DND-41 (cell line): Measurements from ENCODE around the gene FAM107A.

Experiments
- ATAC-seq: fragments of 200-7000 bp; cut with Tn5 transposase; 3 replicates; pipeline ENCODE4 v1.9.1; 2021; ENCODE audit warnings: low read depth; ENCODE audit not compliant: insufficient read depth
- DNase-seq: peaks from one replicate; pipeline ENCODE4 v3.0.0-alpha.2; 2020
- H2AFZ ChIP-seq: 2 replicates; pipeline ENCODE4 v1.6.0; 2012; ENCODE audit warnings: low read depth, low read length
- H3K27ac ChIP-seq: 2 replicates; pipeline ENCODE4 v1.5.1; 2012; ENCODE audit warnings: low read length, inconsistent platforms
- H3K27me3 ChIP-seq: fragments of 200-600 bp; sonication (generic); 2 replicates; pipeline ENCODE4 v1.6.0; 2012; ENCODE audit warnings: low read length, mild to moderate bottlenecking, inconsistent platforms; ENCODE audit not compliant: insufficient read depth, poor library complexity
- H3K36me3 ChIP-seq: 2 replicates; pipeline ENCODE4 v1.5.1; 2012; ENCODE audit warnings: low read length, inconsistent platforms; ENCODE audit not compliant: insufficient read depth
- H3K4me1 ChIP-seq: 2 replicates; pipeline ENCODE4 v1.5.1; 2012; ENCODE audit warnings: mild to moderate bottlenecking, low read length; ENCODE audit not compliant: insufficient read depth
- H3K4me2 ChIP-seq: 2 replicates; pipeline ENCODE4 v1.6.0; 2012; ENCODE audit warnings: mild to moderate bottlenecking, moderate library complexity, low read length, inconsistent platforms; ENCODE audit not compliant: insufficient read depth
- H3K4me3 ChIP-seq, 2 experiments: fragments of 200-600 bp in 1 of 2; shearing (Covaris generic) in 1 of 2; 2 replicates each; pipeline ENCODE4 v1.5.1; 2012 to 2016; ENCODE audit warnings: inconsistent platforms in 2 of 2, low read length in 2 of 2, mild to moderate bottlenecking in 2 of 2, low read depth in 1 of 2, moderate library complexity in 1 of 2
- H3K79me2 ChIP-seq: 2 replicates; pipeline ENCODE4 v1.6.0; 2012; ENCODE audit warnings: low read length, inconsistent platforms; ENCODE audit not compliant: insufficient read depth
- H3K9ac ChIP-seq: 2 replicates; pipeline ENCODE4 v1.6.0; 2012; ENCODE audit warnings: low read depth, mild to moderate bottlenecking, inconsistent platforms, low read length, moderate library complexity
- H3K9me3 ChIP-seq: 2 replicates; pipeline ENCODE4 v1.5.1; 2012; ENCODE audit warnings: low read length, moderate library complexity, mild to moderate bottlenecking, inconsistent platforms; ENCODE audit not compliant: insufficient read depth, severe bottlenecking
- H4K20me1 ChIP-seq: 2 replicates; pipeline ENCODE4 v1.6.0; 2012; ENCODE audit warnings: low read length; ENCODE audit not compliant: insufficient read depth
- CTCF ChIP-seq: IDR thresholded peaks from 2 replicates; pipeline ENCODE4 v1.5.1; 2012; ENCODE audit warnings: borderline replicate concordance, low read length, moderate library complexity, mild to moderate bottlenecking; ENCODE audit not compliant: poor library complexity, severe bottlenecking; ENCODE audit errors: extremely low read depth
- EZH2 ChIP-seq: IDR thresholded peaks from 3 replicates; pipeline ENCODE4 v1.6.1; 2012; ENCODE audit warnings: borderline replicate concordance, low read depth, mild to moderate bottlenecking, moderate library complexity, low read length, inconsistent platforms; ENCODE audit not compliant: severe bottlenecking

The FAM107A gene

GRCh38 chr3:58567251-58567515 is 10.0 kb downstream of the FAM107A start:
- no peaks in the 10 kb centered on the region for H4K20me1 ChIP-seq
- DNase-seq: no peak
- peaks cover 17% of the 10 kb centered on the region for H3K27me3 ChIP-seq
- no peaks in the 10 kb centered on the region for H3K79me2 ChIP-seq
- H3K4me1 ChIP-seq: no peaks in the 10 kb centered on the region
- H3K9me3 ChIP-seq: no peaks in the 10 kb centered on the region
- no peak overlapping the region for H2AFZ ChIP-seq
- no peaks in the 10 kb centered on the region for H3K36me3 ChIP-seq
- H3K9ac ChIP-seq: no peak overlapping the region
- H3K27ac ChIP-seq: no peak overlapping the region
- no peak overlapping the region for H3K4me2 ChIP-seq
- no peak for ATAC-seq
- no peak overlapping the region for H3K4me3 ChIP-seq
- TF ChIP-seq EZH2 (no peak), CTCF (no peak)

GRCh38 chr3:58566398-58567250 is 10.6 kb downstream of the FAM107A start:
- H3K9ac ChIP-seq: no peak overlapping the region
- no peaks in the 10 kb centered on the region for H3K79me2 ChIP-seq
- TF ChIP-seq EZH2: no peak
- no peak for TF ChIP-seq CTCF

GRCh38 chr3:58565621-58566397 is 11.4 kb downstream of the FAM107A start:
- H4K20me1 ChIP-seq: no peaks in the 10 kb centered on the region
- TF ChIP-seq CTCF (no peak), EZH2 (no peak)
- H3K4me3 ChIP-seq: no peak overlapping the region
- H3K79me2 ChIP-seq: no peaks in the 10 kb centered on the region
- no peaks in the 10 kb centered on the region for H3K36me3 ChIP-seq
- peaks cover 13% of the 10 kb centered on the region for H3K27me3 ChIP-seq
- DNase-seq (peak; percentile 19), ATAC-seq (no peak)
- H3K9ac ChIP-seq: no peak overlapping the region
- H2AFZ ChIP-seq: no peak overlapping the region
- no peak overlapping the region for H3K4me2 ChIP-seq
- H3K9me3 ChIP-seq: no peaks in the 10 kb centered on the region
- no peak overlapping the region for H3K27ac ChIP-seq
- no peaks in the 10 kb centered on the region for H3K4me1 ChIP-seq

More at GRCh38 chr3:58566398-58567250, 10.6 kb downstream of the FAM107A start:
- H2AFZ ChIP-seq: no peak overlapping the region
- no peaks in the 10 kb centered on the region for H3K4me1 ChIP-seq
- H3K27ac ChIP-seq: no peak overlapping the region
- peaks cover 17% of the 10 kb centered on the region for H3K27me3 ChIP-seq
- no peak for DNase-seq
- no peaks in the 10 kb centered on the region for H4K20me1 ChIP-seq
- H3K36me3 ChIP-seq: no peaks in the 10 kb centered on the region
- H3K4me2 ChIP-seq: no peak overlapping the region
- no peak for ATAC-seq
- H3K4me3 ChIP-seq: no peak overlapping the region
- no peaks in the 10 kb centered on the region for H3K9me3 ChIP-seq
